H9 (cell line): Measurements from ENCODE around the gene MRPL37. TPM values are rescaled to one million over a fixed set of nuclear protein-coding genes. Genes with fewer than 3 reads are reported as not detected.

Experiments
- DNase-seq: peaks from one replicate; pipeline ENCODE4 v3.0.0-alpha.2; 2017
- H2AFZ ChIP-seq: one replicate; pipeline ENCODE4 v1.6.1; 2013; ENCODE audit warnings: mild to moderate bottlenecking, low read length, control low read depth, moderate library complexity
- H2AK5ac ChIP-seq: 2 replicates; pipeline ENCODE4 v1.6.1; 2013; ENCODE audit warnings: low read length, control low read depth, mixed read lengths; ENCODE audit not compliant: insufficient read length
- H2BK120ac ChIP-seq: one replicate; pipeline ENCODE4 v1.6.1; 2013; ENCODE audit warnings: low read depth, mild to moderate bottlenecking, low read length, control low read depth, inconsistent platforms; ENCODE audit not compliant: poor library complexity, severe bottlenecking
- H2BK12ac ChIP-seq: 2 replicates; pipeline ENCODE4 v1.6.1; 2013; ENCODE audit warnings: low read length, control low read depth, mixed read lengths, low read depth; ENCODE audit not compliant: insufficient read length
- H2BK15ac ChIP-seq: 2 replicates; pipeline ENCODE4 v1.6.1; 2013; ENCODE audit warnings: low read depth, low read length, control low read depth
- H2BK20ac ChIP-seq: one replicate; pipeline ENCODE4 v1.6.1; 2013; ENCODE audit warnings: low read depth, mild to moderate bottlenecking, low read length, control low read depth, inconsistent platforms; ENCODE audit not compliant: poor library complexity, severe bottlenecking
- H2BK5ac ChIP-seq: 2 replicates; pipeline ENCODE4 v1.6.1; 2013; ENCODE audit warnings: low read length, control low read depth, mixed read lengths; ENCODE audit not compliant: insufficient read length
- H3K14ac ChIP-seq: 2 replicates; pipeline ENCODE4 v1.6.1; 2013; ENCODE audit warnings: low read length, control low read depth; ENCODE audit not compliant: insufficient read depth
- H3K18ac ChIP-seq: 2 replicates; pipeline ENCODE4 v1.6.1; 2013; ENCODE audit warnings: low read depth, mild to moderate bottlenecking, mixed read lengths, low read length, control low read depth; ENCODE audit not compliant: insufficient read length
- H3K23ac ChIP-seq: 2 replicates; pipeline ENCODE4 v1.6.1; 2013; ENCODE audit warnings: low read length, control low read depth, mixed read lengths, low read depth; ENCODE audit not compliant: insufficient read length
- H3K23me2 ChIP-seq: 2 replicates; pipeline ENCODE4 v1.6.1; 2013; ENCODE audit warnings: low read depth, mild to moderate bottlenecking, mixed read lengths, low read length, control low read depth; ENCODE audit not compliant: insufficient read length, poor library complexity, severe bottlenecking
- H3K27ac ChIP-seq: 2 replicates; pipeline ENCODE4 v1.5.1; 2013; ENCODE audit warnings: low read length, control low read depth, mixed read lengths, low read depth; ENCODE audit not compliant: insufficient read length
- H3K27me3 ChIP-seq: 2 replicates; pipeline ENCODE4 v1.6.1; 2013; ENCODE audit warnings: low read length, control low read depth, inconsistent platforms; ENCODE audit not compliant: insufficient read depth
- H3K4ac ChIP-seq: 2 replicates; pipeline ENCODE4 v1.6.1; 2013; ENCODE audit warnings: low read depth, mild to moderate bottlenecking, control low read depth, inconsistent platforms, low read length, moderate library complexity
- H3K4me1 ChIP-seq: 2 replicates; pipeline ENCODE4 v1.6.1; 2013; ENCODE audit warnings: low read length, control low read depth, inconsistent platforms; ENCODE audit not compliant: insufficient read depth
- H3K4me2 ChIP-seq: 2 replicates; pipeline ENCODE4 v1.6.1; 2013; ENCODE audit warnings: low read length, control low read depth, mixed read lengths; ENCODE audit not compliant: insufficient read length, insufficient read depth
- H3K56ac ChIP-seq: 2 replicates; pipeline ENCODE4 v1.6.1; 2013; ENCODE audit warnings: low read depth, mild to moderate bottlenecking, mixed read lengths, low read length, control low read depth; ENCODE audit not compliant: insufficient read length
- H3K79me1 ChIP-seq: 2 replicates; pipeline ENCODE4 v1.6.1; 2013; ENCODE audit warnings: low read depth, mild to moderate bottlenecking, moderate library complexity, low read length, control low read depth, inconsistent platforms; ENCODE audit not compliant: insufficient read depth, poor library complexity, severe bottlenecking
- H3K79me2 ChIP-seq: 2 replicates; pipeline ENCODE4 v1.6.1; 2013; ENCODE audit warnings: low read length, control low read depth, inconsistent platforms; ENCODE audit not compliant: insufficient read depth
- H3K9ac ChIP-seq: 2 replicates; pipeline ENCODE4 v1.6.1; 2013; ENCODE audit warnings: low read length, control low read depth, mixed read lengths; ENCODE audit not compliant: insufficient read length; ENCODE audit errors: extremely low read depth
- H3K9me3 ChIP-seq: one replicate; pipeline ENCODE4 v1.6.1; 2013; ENCODE audit warnings: low read depth, low read length, inconsistent platforms; ENCODE audit not compliant: control insufficient read depth
- H3T11ph ChIP-seq: one replicate; pipeline ENCODE4 v1.6.1; 2013; ENCODE audit warnings: mild to moderate bottlenecking, low read length, control low read depth, inconsistent platforms
- H4K20me1 ChIP-seq: one replicate; pipeline ENCODE4 v1.6.1; 2013; ENCODE audit not compliant: control insufficient read depth, insufficient read length, insufficient read depth
- H4K5ac ChIP-seq: 2 replicates; pipeline ENCODE4 v1.6.1; 2013; ENCODE audit warnings: low read depth, mild to moderate bottlenecking, mixed read lengths, low read length, control low read depth; ENCODE audit not compliant: insufficient read length
- H4K8ac ChIP-seq: replicated peaks from 2 replicates; pipeline ENCODE4 v1.6.1; 2013; ENCODE audit warnings: low read length, control low read depth, mixed read lengths, low read depth; ENCODE audit not compliant: insufficient read length
- H4K91ac ChIP-seq: 2 replicates; pipeline ENCODE4 v1.6.1; 2013; ENCODE audit warnings: low read depth, mild to moderate bottlenecking, moderate library complexity, mixed read lengths, low read length, control low read depth; ENCODE audit not compliant: insufficient read length
- H3K27ac Mint-ChIP-seq, 3 experiments: 2 replicates in 2 of 3; 3 replicates in 1 of 3; pipeline ENCODE4 v1.8.0; 2020 to 2021; ENCODE audit warnings: mixed read lengths in 3 of 3, mild to moderate bottlenecking in 1 of 3, moderate library complexity in 1 of 3
- H3K27me3 Mint-ChIP-seq: 2 replicates; pipeline ENCODE4 v1.8.0; 2021; ENCODE audit warnings: low read depth, mild to moderate bottlenecking, moderate library complexity, mixed read lengths
- H3K36me3 Mint-ChIP-seq, 3 experiments: 2 replicates in 2 of 3; 3 replicates in 1 of 3; pipeline ENCODE4 v1.8.0; 2020 to 2021; ENCODE audit warnings: low read depth in 3 of 3, mixed read lengths in 3 of 3; ENCODE audit not compliant: insufficient read depth in 1 of 3
- H3K4me1 Mint-ChIP-seq, 2 experiments: 2 replicates each; pipeline ENCODE4 v1.8.0; 2020; ENCODE audit warnings: mixed read lengths in 2 of 2
- H3K4me3 Mint-ChIP-seq, 2 experiments: 2 replicates in 1 of 2; 3 replicates in 1 of 2; pipeline ENCODE4 v1.8.0; 2020 to 2021; ENCODE audit warnings: mild to moderate bottlenecking in 2 of 2, mixed read lengths in 2 of 2, moderate library complexity in 1 of 2
- H3K9me3 Mint-ChIP-seq, 2 experiments: 2 replicates in 1 of 2; 3 replicates in 1 of 2; pipeline ENCODE4 v1.8.0; 2020; ENCODE audit warnings: mild to moderate bottlenecking in 2 of 2, mixed read lengths in 2 of 2, moderate library complexity in 1 of 2
- WGBS: extraction: QIAGEN DNeasy Blood & Tissue Kit; methylation state at CpG from one replicate; pipeline ENCODE4 v1.1.7; 2013; ENCODE audit warnings: missing lambda C conversion rate, low lambda C conversion rate, mixed read lengths; ENCODE audit not compliant: insufficient read length; ENCODE audit errors: extremely low coverage; 5-methylcytosine and 5-hydroxymethylcytosine counted together
- total RNA-seq: library from RNA; stranded (reverse); gene quantifications from 2 replicates; pipeline ENCODE4 v1.2.1, GENCODE V29; 2021
- TF ChIP-seq, protein P1 (sequence below): fragments of 200-600 bp; sonication (generic); conservative IDR thresholded peaks from 3 replicates; pipeline ENCODE4 v1.8.0; 2021; ENCODE audit warnings: antibody characterized with exemption, mild to moderate bottlenecking

Gene MRPL37
- total RNA-seq, 1 experiment from 2014 or later: 123 TPM

- Histone ChIP-seq H3K9me3 (no peaks in the 10 kb centered on the region), H2BK120ac (no peak overlapping the region), H2BK5ac (no peak overlapping the region), H3K4me1 (no peaks in the 10 kb centered on the region), H3K27me3 (no peaks in the 10 kb centered on the region), H4K5ac (no peak overlapping the region), H2AK5ac (no peak overlapping the region), H2BK12ac (no peak overlapping the region), H3K27ac (no peak overlapping the region), H3K18ac (no peak overlapping the region), H4K20me1 (no peaks in the 10 kb centered on the region), H3K9ac (no peak overlapping the region), H3K14ac (no peak overlapping the region), H3K56ac (no peak overlapping the region), H3K23ac (no peak overlapping the region), H4K8ac (no peak overlapping the region), H3T11ph (no peak overlapping the region), H3K79me1 (no peaks in the 10 kb centered on the region), H3K79me2 (no peaks in the 10 kb centered on the region), H3K4me2 (no peak overlapping the region), H3K4ac (no peak overlapping the region), H2BK20ac (no peak overlapping the region), H3K23me2 (no peaks in the 10 kb centered on the region), H2BK15ac (no peak overlapping the region), H4K91ac (no peak overlapping the region), H2AFZ (no peak overlapping the region)
- Mint-ChIP-seq H3K9me3 (peaks cover 0 to under 1% of the 10 kb centered on the region in 2 experiments; a peak in 2 of 5 replicates), H3K4me1 (peaks cover 24 to 32% of the 10 kb centered on the region in 2 experiments), H3K27me3 (no peaks in the 10 kb centered on the region), H3K4me3 (no peak overlapping the region), H3K27ac (peak overlapping the region in 2 of 3 experiments; percentile 44 to 53; a peak in 1 of 7 replicates), H3K36me3 (peaks cover 11 to 50% (median 41%) of the 10 kb centered on the region in 3 experiments; a peak in 6 of 7 replicates)
- DNase-seq: no peak
- WGBS: no CpG with 5 or more reads among the region's 17 CpGs
- TF ChIP-seq, protein P1, sequence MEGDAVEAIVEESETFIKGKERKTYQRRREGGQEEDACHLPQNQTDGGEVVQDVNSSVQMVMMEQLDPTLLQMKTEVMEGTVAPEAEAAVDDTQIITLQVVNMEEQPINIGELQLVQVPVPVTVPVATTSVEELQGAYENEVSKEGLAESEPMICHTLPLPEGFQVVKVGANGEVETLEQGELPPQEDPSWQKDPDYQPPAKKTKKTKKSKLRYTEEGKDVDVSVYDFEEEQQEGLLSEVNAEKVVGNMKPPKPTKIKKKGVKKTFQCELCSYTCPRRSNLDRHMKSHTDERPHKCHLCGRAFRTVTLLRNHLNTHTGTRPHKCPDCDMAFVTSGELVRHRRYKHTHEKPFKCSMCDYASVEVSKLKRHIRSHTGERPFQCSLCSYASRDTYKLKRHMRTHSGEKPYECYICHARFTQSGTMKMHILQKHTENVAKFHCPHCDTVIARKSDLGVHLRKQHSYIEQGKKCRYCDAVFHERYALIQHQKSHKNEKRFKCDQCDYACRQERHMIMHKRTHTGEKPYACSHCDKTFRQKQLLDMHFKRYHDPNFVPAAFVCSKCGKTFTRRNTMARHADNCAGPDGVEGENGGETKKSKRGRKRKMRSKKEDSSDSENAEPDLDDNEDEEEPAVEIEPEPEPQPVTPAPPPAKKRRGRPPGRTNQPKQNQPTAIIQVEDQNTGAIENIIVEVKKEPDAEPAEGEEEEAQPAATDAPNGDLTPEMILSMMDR: peak; percentile 41; the same call in 2 of the 3 replicates
Observed at GRCh38 chr1:54227891-54228310, 27.9 kb downstream of the MRPL37 start.
